NCI-H2029 (cell line): ENCODE measurements around the gene TRMU.

ENCODE experiments used
- DNase-seq: peaks from one replicate; lab custom pipeline; 2025; lab: John Stamatoyannopoulos, UW

Gene TRMU

DNA sequence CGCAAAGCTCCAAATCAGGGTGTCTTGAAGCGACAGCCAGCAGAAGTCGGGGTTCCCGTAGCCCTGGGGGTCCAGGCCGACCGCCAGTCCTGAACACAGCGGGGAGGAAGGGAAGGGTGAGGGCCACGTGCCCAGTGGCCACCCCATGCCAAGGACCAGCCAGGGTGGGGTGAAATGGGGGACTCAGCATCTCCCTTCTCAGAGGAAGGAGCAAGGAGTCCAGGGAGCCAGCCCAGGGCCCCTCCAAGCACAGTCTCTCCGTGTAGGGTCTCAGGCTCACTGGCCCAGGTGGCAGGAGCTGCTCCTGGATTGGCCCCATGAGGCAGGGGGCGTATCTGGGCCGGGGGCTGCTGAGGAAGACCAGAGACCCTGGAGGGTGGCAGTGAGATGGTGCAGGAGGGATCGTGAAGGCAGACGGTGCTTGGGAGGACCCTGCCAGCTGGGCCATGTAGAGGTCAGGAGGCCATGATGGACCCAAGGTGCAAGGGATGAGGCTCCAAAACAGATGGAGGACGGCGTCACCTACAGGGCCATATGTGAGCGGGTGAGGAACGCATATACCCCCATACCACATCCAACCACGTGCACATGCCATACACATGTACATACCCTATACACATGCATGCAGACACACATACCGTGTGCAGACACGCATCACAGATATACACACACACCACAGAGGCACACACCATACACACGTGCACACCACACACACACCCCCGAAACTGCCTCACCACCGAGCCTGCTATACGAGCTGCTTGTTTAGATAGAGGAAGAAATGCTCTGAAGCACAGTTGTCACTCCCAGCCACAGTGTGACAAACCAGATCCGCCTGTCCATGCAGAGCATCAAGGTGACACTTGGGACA is 34.4 kb downstream of the TRMU start:
- no peak for DNase-seq

DNA sequence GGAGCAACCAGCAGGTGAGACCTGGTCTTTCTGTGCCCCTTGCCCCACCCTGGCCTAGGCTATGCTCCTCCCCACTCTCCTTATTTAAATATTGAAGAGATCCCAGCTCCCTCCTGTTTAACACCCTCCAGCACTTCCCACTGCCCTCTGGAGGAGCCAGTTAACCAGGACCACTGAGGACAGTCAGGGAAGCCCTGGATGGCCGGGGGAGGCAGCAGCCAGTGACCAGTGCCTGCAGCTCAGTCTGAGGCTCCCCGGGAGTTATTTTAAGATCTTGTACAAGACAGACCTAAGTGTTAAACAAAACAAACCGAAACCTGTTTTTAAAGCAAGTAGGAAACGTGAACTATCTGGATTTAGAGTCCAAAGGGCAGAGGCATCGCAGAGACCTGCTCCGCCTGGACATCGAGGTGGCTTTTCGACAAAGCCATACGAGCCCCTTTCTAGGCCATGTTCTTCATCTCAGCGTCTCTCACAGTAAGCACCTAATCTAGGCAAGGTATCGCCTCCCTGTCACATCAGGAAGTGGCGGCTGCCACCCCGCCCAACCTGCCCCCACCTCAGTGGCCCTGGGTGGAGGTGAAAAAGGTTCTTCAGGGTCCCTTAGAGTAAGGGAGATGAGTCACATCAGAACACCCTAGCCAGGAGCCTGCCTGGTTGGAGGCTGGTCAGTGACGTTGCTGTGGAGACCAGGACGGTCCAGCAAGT is 35.2 kb downstream of the TRMU start:
- DNase-seq, result no peak

DNA sequence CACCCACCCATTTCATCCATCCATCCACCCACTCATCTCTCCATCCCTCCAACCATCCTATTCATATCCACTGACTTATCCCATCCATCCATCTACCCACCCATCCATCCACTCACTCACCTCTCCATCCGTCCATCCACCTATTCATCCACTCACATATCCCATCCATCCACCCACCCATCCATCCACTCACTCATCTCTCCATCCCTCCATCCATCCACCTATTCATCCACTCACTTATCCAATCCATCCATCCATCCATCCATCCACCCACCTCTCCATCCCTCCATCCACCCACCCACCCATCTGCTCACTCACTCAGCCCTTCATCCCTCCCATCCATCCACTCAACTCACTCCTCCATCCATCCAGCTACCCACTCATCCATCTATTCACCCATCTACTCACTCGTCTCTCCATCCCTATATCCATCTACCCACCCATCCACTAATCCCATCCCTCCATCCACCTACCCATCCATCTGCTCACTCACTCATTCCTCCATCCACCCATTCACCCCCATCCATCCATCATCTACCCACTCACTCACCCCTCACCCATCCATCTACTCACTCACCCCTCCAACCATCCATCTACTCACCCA is 36.2 kb downstream of the TRMU start:
- no peak for DNase-seq

DNA sequence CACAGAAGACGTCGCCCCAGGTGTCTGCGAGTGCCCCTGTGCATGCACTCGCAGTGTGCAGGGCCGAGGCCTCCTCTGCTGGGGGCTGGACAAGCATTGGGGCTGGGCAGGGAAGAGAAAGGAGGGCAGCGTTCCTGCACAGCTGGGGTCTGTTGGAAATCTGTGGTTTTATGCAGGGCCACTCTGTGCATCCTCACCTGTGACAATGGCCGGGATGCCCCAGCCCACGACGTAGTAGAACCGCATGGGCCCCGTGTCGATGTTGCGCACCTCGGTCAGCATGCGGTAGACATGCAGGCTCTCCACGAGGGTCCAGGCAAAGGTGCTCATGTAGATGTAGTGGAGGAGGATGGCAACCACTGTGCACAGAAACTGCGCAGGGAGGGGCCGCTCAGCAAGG is 37.2 kb downstream of the TRMU start:
- DNase-seq, result no peak

DNA sequence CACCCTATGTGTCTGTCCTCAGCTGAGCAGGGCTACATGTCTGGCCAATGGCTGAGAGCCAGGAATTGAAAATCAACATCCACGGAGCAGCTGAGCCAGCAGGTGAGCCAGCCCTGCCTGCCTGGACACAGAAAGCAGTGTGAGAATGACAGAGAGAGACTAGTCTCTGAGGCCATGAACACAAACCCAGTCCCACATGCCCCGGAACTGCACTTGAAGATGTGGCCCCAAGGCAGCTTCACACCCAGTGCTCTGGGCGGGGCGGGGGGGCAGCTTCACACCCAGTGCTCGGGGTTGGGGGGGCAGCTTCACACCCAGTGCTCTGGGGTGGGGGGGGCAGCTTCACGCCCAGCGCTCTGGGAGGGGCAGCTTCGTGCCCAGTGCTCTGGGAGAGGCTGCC is 37.6 kb downstream of the TRMU start:
- DNase-seq, result no peak

DNA sequence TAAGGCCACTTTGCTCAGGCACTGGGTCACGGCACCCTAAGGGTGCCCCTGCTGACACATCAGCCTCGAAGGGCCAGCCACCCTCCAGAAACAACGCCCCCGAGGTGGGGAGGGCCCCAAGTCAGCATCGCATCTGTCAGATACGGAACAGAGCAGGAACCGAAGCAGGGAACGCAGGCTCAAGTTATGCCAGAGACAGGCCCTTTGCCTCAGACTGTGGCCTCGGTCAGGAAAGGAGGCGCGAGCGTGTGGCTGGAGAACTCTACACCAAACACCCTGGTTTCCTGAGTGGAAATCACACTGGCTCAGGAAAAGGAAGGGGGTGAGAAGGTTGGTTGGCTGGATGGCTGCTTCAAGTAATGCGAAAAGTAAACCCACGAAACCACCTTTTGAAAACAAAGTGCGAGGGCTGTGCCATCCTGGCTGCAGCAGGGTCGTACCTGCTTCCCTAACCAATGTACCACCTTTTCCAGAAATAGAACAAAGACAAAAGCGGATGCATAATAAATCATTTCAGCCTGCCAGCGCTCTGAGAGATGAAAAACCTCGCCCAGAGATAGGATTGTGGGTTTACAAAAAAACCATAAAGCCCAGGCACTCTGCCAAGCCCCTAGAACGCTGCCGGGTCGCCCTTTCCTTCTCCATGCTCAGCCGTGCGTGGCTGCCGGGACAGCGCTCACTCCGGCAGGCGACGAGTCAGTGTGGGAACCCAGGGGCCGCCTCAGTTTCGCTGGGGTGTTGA is 38.6 kb downstream of the TRMU start:
- peak; percentile 20 for DNase-seq

DNA sequence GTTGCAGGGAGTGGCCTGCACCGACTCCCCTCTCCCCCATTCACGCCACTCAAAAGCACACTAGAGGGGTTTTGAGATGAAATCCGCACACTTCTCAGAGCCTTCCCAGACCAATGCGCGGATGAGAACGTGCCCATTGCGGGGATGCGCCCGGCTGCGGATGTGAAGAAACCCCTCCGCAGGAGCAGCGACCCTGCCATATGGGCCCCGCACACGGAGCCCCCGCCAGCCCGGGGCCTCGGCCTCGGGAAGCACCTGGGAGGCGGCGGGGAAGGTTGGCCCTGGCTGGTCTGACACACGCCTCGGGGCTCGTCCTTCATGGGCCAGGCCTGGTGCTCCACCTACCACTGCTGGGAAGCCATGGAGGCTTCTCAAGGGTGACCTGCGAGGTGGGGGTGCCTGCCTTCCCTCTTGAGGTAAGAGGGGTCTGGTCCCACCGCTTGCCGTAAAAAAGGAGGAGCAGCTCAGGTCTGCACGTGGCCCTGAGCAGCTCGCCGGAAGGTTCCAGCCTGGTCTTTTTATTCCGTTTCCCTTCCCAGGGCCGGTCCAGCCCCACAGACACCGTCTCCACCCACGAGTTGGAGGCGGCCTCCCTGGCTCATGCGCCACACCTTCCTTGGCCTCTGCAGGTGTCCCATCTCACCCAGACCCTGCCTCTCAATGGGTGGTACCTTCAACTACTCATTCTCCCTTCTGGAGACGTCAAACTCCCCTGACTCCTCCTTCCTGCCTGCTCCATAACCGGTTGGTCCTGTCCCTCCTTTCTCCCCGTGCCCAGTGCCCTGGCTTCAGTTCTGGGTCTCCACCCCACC is 39.4 kb downstream of the TRMU start:
- no peak for DNase-seq

DNA sequence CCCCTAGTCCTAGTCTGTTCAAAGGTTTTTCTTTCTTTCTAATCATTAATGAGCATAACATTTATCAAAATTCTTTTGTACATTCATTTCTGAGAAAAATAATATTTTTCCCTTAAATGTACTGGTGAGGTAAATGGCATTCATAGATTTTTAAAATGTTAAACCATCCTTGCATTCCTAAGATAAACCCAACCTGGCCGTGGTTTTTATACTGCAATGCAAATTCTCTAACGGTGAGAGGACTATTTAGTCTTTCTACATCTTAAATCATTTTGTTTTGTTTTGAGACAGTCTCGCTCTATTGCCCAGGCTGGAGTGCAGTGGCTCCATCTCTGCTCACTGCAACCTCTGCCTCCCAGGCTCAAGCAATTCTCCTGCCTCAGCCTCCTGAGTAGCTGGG is 40.6 kb downstream of the TRMU start:
- DNase-seq, result no peak

DNA sequence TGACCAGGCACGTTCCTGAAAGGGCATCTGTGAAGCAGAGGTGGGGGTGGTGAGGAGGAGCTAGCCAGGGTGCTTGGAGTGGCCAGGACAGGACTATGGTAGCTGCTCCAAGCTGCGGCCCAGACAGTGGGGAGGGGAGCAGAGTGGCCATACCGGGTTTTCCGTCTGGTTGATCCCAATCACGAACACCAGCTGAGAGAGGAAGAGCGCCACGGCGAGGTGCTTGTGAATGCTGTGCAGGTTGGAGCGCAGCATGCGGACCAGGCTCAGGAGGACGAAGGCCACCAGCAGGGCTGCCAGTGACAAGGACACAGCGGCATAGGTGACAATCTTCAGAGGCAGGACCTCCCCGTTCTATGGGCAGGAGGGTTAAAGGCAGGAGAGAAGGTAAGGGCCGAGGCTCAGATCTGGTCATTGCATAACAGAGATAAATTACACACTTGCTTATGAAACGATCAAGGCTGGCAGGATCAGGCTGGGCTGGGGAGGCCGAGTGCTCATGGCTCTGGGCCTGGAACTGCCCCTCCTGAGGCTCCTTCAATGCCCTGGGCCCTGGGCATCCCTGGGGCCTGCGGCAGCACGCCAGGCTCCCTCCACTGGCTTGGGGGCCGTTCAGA is 41.5 kb downstream of the TRMU start:
- no peak for DNase-seq

DNA sequence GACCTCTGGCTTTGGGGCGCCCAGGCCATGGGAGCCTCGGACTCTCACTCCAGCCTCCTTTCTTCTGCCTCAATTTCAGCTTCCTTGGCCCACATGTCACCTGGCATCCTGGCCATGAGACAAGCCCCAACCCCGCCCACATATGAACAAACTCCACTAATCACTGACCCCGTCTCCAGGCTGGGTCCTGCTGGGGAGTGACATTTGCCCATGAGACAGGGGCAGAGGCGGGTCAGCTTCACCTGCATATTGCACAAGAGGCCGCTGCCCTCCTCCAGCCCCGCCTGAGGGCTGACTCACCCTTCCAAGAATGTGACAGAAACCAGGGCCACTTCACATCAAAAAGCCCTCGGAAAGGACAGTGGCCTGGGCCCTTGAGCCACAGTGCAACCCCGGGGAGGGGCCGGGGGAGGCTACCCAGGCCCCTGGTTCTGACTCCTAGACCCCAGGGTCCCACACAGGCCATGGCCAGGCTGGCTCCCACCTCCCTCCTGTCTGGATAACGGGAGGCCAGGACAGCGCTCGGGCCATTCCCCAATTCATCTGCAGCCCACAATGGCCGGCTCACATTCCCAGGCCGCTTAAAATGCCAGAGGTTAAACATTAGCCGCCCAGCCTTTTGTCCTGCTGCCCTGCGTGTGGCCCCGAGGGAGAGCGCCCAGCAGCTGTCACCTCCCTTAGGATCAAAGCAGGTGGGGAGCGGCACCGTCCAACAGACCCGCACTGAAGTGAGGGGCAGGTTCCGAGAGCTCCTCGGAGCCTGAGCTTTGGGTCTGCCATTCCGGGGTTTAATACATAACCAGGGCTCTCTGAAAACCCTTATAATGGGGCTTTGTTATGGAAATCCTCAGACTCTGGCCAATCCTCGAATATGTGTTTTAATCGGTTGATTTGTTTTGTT is 42.3 kb downstream of the TRMU start:
- DNase-seq, result no peak

DNA sequence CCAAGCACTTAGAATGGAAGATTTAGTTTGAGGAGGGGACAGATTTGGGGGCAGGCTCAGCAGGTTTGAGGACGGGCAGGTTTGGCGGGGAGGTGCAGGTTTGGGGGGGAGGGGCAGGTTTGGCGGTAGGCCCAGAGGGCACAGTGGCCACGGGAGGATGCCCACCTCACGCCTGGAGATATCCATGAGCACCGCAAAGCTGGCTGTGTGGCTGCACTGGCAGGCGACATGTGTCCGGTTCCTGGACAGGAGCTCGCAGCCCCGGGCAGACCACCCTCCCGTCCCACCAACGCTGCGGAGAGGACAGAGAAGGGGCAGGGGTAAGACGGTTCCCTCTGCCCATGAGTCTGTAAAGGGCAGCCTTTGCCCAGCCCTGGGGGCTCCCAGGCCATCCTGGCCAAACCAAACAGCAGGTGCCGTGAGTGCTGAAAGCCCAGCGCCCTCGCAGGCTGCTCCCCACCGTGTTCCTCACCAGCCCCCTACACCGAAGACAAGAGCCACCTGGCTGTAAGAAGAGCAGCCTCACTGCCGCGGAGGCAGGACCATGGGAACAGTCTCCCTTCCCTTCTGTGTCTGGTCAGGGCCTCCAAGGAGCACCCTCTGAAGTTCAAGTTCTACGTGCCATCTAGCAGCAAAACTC is 43.0 kb downstream of the TRMU start:
- DNase-seq, result no peak

DNA sequence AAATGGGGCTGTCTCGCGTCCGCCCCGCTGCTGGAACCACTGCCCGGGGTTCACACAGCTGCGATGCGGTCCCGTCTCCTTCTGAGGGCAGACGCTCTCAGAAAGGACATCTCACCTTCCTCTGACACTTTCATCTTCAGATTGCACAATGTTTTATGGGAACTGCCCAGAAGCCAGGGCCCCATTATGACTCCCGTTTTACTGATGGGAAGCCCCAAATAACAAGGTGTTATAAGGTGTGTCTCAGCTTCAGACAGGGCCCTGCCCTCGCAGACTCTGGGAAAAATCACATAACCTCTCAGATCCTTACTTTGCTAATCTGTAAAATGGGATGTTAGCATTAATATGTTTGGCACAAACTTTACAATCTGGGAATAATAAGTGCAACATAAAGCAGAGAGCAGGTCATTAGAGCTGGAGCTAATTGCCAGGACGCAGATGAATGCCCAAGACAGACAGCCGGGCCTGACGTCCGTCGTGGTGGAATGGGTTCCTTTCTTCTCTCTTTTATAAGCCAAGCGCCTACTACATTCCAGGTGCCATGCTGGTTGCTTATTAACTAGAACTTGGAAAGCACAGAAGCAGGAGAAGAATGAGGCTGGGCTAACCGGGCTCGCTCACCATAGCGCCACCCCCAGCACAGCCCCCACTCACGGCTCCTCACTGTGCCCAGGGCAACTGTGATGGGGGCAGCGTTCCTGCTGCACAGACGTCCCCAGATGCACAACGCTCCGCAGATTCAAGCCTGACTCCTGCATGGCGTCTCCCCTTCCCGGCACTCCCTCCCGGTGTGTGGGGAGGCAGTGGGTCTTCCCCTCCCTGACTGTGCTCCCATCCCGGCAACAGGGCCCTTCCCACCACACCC is 43.8 kb downstream of the TRMU start:
- no peak for DNase-seq

DNA sequence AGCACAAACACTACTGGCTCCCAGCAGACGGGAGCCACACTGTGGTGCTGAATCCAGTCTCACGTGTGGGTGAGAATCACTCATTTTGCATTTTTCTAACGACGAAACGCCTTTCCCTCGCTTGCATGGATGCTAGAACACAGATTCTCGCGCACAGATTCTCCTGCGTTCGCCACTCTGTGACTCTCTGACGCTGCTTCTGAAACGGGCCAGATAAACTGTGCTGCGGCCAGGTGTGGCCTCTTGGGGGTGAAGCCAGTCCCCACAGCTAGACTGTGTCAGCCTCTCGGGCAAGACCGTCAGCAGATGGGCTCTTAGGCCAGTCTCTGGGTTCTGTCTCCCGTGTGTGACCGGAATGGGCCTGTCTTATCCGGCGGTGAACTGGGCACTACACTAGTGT is 44.6 kb downstream of the TRMU start:
- DNase-seq, result no peak

DNA sequence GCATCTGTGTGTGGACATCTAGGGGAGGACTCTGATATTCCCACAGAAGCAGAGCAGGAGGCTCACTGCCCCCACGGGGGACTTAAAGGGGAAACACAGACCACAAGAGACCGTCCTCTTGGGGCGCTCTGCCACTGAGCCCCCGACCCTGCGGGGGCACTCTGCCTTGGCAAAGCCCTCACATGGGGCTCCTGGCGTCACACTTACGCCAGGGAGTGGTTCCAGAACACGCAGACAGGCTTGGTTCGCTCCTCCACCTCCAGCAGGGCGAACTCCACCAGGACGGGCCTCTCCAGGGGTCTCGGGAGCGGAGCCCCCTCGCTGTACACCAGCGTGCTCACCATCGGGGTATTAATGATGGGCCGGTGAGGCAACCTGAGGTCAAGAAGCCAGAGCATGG is 45.1 kb downstream of the TRMU start:
- DNase-seq, result no peak

DNA sequence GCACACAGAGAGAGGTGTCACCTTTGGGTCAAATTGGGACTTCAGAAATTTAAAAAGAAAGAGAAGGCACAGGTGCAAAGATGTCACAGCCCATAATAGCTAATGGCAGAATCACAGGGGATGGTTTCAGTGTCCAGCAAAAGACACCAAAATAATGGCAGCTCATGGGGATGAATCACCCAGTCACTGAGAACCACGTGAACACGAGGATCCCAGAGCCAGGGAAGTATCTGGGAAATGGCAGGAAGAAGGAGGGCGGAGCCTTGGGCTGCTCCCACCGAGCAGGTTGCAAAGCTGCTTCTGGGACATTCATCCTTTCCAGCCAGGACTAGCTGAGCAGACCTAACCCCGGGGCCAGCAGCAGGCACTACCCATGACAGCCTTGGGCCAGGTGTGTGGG is 45.6 kb downstream of the TRMU start:
- DNase-seq, result no peak

DNA sequence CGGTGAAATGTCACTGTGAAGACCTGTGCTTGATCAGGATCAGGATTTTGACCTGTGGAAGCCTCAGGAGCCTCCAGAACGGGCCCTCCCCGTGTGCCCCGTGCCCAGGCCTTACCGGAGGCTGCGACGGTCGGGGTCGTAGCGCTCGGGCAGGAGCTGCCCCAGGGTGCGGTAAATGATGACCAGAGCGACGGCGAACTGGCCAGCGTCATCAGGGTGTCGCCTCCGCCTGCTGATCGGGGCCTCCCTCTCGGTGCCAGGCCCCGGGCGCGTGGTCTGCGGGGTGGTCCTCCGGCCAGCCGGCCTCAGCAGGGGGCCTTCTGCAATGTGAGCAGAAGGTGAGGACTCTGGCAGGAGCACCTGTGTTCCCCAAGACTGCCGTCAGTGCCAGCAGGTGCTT is 46.2 kb downstream of the TRMU start:
- no peak for DNase-seq

DNA sequence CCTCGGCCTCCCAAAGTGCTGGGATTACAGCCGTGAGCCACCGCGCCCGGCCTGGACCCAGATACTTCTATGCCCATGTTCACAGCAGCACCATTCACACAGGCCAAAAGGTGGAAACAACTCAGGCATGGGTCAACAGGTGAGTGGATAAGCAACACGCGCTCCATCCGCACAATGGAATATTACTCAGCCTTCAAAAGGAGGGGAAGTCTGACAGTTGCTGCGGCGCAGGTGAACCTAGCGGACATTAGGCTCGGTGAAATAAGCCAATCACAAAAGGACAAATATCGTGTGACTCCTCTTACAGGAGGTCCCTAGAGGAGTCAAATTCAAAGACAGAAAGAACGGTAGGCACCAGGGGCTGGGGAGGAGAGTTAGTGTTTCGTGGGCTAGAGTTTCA is 47.0 kb downstream of the TRMU start:
- no peak for DNase-seq

DNA sequence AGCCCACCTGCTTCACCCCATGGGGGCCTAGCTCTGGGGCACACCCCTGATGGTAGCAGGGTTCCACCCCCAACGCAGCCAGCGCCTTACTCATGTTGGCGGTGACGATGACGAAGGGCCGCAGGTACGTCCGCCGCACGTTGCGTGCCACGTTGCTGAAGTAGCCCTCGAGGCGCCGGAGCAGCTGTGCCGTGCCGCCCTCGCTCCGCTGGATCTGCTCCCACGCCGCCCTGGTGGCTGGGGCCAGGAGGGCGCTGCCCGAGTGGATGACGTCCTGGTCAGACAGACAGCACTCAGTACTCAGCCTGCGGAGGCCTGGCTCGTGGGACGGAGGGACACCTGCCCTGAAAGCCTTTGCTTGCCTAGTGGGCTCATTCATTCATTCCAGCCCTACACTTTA is 50.8 kb downstream of the TRMU start:
- DNase-seq, result no peak

DNA sequence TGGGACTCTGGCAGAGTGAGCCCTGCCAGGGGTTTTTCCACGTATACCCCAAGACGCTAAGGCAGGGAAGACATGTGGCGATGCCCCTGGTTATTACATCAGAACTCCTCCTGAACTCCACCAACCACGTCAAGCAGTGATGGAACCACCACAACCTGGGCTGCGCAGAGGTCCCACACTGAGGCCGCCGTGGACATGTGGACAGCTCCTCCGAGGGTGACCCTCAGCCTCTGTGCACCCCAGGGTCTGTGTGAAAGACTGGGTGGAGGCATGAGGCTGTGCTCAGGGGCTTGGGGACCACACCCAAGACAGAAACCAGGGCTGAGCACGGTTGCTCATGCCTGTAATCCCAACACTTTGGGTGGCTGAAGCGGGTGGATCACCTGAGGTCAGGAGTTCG is 52.2 kb downstream of the TRMU start:
- no peak for DNase-seq
